Spleen (tissue), 7 donors: ENCODE measurements around the gene NGFR.

Source experiments
- POLR2A ChIP-seq, 3 donors: fragments of 450-650 bp; IDR thresholded peaks; one replicate each; pipeline ENCODE4 v1.5.1; 2017; ENCODE audit warnings: antibody characterized with exemption in 3 of 3, mild to moderate bottlenecking in 1 of 3
- TF ChIP-seq, protein P1 (sequence below), 11 experiments: fragments of 200-600 bp in 7 of 11; fragments of 450-650 bp in 4 of 11; sonication (generic) in 4 of 11; IDR thresholded peaks in 8 of 11; conservative IDR thresholded peaks in 3 of 11; 1 replicate in 7 of 11; 2 replicates in 4 of 11; pipeline versions ENCODE4 v1.4.0 to v1.8.0; 2016 to 2021; ENCODE audit warnings: antibody characterized with exemption in 11 of 11, inconsistent platforms in 4 of 11, mild to moderate bottlenecking in 1 of 11
- donor health status: DM: no; HTN: no; CAD: no; lungs with moderate emphysema.
- donor health status: DM: no; HTN: no; CAD: no.
- donor health status: DM: no; HTN: no; CAD: no.

DNA sequence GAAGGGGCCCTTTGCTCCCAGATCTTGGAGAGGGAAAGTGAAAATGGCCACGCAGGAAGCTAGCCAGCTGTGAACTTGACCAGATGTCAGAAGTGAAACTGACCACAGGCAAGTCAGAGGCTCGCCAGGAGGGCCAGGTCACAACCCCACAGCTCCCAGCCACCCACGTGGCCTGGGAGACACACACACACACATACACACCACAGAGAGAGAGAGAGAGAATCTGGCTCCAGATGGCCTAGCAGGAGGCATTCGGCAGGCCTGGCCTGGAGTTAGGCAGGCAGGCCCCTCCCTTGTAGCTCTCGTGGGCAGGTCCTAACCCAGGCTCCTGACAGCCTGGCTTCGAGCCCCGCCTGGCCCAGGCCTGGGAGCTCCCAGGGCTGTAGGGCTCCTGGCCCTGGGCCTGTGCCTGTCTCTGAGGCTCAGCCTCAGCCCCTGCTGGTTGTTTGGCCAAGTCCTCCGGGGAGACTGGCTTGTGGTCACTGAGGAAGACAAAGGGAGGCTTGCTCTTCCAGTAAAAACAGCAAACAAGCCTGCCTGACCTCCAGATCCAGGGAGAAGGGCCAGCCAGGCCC, 20.2 kb downstream of the NGFR start:
- TF ChIP-seq, protein P1, sequence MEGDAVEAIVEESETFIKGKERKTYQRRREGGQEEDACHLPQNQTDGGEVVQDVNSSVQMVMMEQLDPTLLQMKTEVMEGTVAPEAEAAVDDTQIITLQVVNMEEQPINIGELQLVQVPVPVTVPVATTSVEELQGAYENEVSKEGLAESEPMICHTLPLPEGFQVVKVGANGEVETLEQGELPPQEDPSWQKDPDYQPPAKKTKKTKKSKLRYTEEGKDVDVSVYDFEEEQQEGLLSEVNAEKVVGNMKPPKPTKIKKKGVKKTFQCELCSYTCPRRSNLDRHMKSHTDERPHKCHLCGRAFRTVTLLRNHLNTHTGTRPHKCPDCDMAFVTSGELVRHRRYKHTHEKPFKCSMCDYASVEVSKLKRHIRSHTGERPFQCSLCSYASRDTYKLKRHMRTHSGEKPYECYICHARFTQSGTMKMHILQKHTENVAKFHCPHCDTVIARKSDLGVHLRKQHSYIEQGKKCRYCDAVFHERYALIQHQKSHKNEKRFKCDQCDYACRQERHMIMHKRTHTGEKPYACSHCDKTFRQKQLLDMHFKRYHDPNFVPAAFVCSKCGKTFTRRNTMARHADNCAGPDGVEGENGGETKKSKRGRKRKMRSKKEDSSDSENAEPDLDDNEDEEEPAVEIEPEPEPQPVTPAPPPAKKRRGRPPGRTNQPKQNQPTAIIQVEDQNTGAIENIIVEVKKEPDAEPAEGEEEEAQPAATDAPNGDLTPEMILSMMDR (IDR thresholded peaks at IDR 0.05 in 8 of 11, conservative IDR thresholded peaks at IDR 0.05 in 3 of 11), result peak in 3 of 11 experiments; percentile 15 to 21 (median 21)
- no peak for TF ChIP-seq POLR2A (IDR thresholded peaks at IDR 0.05)
